SW480 (cell line): Measurements from ENCODE around the gene WASF3.
"Not testable (repeated sequence)": the region's sequence is repeated elsewhere in the genome, so short reads cannot be mapped to it uniquely, and the experiment has no call there.

Experiments
- DNase-seq: peaks from one replicate; pipeline ENCODE4 v3.0.0-alpha.2; 2016; ENCODE audit warnings: low spot score

Gene WASF3

DNA sequence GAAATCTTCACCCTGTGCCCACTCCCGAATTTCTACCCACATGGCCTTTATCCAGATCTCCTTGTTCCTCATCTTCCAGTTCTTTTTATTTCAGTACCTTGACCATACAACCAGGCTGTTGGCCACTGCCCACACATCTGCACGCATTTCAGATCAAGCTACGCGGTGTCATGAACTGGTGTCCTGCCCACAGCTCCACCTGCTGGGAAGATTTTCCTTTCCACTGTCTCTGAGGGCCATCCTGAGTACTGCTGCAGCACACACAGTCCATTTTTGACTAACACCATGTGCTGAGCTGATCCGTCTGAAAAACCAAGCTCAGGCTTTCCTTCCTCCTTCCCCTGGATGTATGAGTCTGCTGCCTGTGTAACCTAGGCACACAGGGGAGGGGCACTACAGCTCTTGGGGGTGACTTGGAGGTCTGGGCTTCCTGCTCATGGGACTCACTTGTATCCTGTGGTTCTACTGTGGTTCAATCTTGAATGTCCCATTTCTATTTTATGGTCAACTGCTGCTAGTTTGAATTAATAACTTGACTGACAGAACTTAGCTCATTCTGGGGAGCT, 71.9 kb downstream of the WASF3 start:
- no peak for DNase-seq

DNA sequence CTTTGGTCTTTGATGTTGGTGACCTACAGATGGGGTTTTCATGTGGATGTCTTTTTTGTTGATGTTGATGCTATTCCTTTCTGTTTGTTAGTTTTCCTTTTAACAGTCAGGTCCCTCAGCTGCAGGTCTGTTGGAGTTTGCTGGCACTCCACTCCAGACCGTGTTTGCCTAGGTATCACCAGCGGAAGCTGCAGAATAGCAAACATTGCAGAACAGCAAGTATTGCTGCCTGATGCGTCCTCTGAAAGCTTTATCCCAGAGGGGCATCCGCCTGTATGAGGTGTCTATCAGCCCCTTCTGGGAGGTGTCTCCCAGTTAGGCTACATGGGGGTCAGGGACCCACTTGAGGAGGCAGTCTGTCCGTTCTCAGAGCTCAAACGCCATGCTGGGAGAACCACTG, 78.2 kb downstream of the WASF3 start:
- not testable (repeated sequence) for DNase-seq

DNA sequence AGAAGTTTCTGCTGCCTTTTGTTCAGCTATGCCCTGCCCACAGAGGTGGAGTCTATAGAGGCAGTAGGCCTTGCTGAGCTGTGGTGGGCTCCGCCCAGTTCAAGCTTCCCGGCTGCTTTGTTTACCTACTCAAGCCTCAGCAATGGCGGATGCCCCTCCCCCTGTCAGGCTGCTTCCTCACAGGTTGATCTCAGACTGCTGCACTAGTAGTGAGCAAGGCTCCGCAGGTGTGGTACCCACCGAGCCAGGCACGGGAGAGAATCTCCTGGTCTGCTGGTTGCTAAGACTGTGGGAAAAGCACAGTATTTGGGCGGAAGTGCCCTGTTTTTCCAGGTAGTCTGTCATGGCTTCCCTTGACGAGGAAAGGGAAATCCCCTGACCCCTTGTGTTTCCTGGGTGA, 78.6 kb downstream of the WASF3 start:
- not testable (repeated sequence) for DNase-seq

DNA sequence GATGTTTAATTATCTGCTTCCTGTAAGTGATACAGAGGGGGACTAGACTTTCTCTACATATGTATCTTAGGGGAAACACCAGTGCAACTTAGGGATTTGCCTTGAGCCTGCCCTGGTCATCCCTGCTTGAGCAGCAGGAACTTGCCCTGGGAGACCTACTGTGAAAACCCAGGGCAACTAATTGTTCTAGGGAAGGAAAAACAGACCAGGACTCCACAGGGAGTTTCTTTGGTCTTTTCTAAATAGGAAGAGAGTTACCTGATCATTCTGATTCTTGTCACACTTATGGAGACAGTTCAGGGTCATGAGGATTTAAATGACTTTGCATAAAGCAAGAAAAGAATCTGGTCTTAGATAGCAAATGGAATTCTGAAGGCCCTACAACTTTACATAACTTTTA, 89.1 kb downstream of the WASF3 start:
- no peak for DNase-seq

GRCh38 chr13:26651234-26651633, 93.8 kb downstream of the WASF3 start:
- no peak for DNase-seq

GRCh38 chr13:26653310-26653709, 95.8 kb downstream of the WASF3 start:
- DNase-seq, result no peak

- DNase-seq, result no peak
These were observed 96.4 kb downstream of the WASF3 start for GRCh38 chr13:26653842-26654241.

DNA sequence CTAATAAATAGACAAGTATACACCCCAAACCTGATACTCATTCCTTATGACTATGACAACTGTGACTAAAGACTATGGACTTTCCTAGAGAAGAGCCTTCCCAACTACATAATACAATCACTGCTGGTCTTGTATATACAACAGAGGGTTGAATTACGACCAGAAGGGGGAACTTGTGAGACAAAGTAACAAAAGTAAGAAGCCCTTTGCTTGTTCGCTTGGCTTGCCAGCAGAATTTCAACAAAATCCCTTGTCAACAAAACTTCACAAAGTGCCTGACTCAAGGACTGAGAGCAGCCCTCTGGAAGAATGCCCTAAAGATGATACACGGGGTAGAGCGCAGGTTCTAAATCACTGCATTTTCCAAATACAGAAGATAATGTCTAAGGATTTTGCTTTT, 99.4 kb downstream of the WASF3 start:
- DNase-seq, result peak; percentile 13

GRCh38 chr13:26658448-26659385, 101.2 kb downstream of the WASF3 start:
- DNase-seq, result no peak

DNA sequence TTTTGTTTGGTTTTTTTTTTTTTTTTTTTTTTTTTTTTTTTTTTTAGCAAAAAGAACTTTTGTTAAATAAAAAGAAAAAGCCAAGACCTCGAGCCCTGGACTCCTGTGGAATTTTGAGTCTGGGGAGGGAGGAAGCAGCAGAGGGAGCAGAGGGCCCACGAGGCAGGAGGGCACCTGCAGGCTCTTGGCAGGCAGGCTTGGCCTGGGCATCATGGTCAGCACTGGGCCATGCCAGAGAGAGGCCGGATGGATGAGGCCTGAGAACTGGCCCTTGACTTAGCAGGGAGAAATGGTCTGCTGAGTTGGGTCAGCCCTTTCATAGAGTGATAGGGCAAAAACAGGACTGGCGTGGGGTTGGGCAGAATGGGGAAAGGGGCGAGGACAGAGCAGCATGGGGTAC, 102.7 kb downstream of the WASF3 start:
- no peak for DNase-seq

DNA sequence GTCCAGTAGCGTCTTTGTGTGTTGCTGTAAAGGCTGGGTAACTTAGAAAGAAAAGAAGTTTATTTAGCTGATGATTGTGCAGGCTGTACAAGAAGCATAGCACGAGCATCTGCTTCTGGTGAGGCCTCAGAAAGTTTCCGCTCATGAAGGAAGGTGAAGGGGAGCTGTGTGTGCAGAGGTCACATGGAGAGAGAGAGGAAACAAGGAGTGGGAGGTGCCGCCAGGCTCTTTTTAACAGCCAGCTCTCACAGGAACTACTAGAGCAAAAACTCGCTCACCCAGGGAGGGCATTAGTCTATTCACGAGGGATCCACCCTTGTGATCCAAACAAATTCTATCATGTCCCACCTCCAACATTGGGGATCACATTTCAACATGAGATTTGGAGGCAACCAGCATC, 103.3 kb downstream of the WASF3 start:
- DNase-seq, result no peak

DNA sequence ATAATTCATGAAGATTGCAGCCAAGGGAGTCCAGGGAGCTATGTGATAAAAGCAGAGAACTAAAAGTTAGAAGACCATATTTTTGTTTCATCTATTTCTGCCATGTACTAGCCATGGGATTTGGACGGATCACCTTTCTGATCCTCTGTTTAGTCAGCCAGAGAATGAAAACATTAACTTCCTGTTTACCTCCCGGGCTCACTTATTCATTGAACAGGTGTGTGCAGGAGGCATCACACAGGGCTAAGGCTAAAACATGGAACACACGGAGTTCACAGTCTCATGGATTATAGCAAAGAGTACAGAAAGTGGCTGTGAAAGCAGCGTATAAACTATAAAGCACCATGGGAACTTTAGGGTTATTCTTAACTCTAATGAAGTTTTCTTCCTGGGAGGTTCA, 106.3 kb downstream of the WASF3 start:
- peak; percentile 33 for DNase-seq

- DNase-seq, result no peak
These were observed 106.8 kb downstream of the WASF3 start for GRCh38 chr13:26664286-26664685.

GRCh38 chr13:26664876-26665275, 107.4 kb downstream of the WASF3 start:
- DNase-seq, result no peak

DNA sequence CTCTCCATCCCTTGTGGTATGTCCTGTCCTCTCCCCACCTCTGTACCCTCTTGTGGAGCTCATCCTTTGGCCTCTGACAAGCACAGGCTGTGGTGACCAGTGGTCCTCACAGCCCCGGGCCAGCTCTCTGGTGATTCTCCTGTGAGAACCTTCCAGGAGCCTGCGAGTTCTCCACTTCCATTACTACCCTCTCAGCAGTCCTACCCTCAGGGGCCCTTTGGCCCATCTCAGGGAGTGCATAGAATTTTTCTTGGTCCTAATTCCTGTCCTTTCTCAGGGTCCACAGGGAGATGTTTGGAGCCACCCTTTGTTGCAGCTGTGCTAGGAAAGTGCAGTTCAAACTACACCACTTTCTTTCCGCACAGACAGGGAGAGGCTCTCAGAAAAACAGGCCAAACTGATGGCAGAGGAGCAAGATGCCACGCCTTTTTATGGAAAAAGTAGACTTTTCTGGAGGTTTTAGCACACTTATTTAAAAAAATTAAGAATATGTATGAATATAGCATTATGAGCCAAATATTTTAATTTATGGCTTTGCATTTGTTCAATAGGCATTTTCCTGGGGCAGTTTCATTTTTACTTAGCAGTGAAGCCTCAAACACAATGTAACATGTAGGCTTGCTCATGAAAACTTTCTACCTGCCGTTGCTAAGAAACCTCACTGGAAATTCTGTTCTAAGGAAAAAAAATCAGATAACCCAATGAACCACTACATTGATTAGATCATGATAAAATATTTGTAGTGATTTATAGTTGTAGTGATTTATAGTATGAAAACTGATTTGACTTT, 111.1 kb downstream of the WASF3 start:
- DNase-seq, result no peak

DNA sequence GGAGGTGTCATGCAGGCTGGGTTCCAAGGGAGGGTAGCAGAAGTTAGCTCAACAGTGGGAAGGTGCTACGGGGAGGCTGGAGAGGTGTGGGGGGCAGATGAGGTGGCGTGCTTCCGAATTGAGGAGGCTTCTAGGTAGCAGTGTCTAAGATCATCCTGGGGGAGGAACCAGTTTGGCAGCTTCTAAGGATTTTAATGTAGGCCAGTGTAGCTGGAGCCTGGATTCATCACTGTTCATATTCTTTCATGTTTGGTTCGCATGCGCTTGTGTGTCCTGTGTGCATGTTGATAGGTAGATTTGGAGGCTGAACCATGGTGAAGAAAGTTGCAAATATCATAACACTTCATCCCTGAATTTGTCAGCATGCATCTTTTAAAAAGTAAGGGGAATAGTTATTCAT, 116.4 kb downstream of the WASF3 start:
- DNase-seq, result no peak

GRCh38 chr13:26677156-26677555, 119.7 kb downstream of the WASF3 start:
- DNase-seq, result no peak

GRCh38 chr13:26678330-26678729, 120.8 kb downstream of the WASF3 start:
- DNase-seq, result no peak

DNA sequence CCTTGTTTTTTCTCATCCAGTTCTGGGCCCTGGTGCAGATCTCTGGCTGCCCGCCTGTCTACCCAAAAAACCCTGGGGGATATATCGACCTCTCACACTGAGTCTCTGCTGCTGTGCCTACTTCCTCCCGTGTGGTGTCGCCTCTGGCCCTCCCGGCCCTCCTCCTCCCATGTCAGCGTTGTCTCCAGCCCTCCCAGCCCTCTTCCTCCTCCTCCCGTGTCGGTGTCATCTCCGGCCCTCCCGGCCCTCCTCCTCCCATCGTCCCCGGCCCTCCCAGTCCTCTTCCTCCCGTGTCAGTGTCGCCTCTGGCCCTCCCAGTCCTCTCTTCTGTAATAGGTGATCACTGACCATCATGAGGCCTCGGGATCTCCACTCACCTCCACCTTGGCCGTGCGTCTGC, 121.3 kb downstream of the WASF3 start:
- DNase-seq, result no peak

DNA sequence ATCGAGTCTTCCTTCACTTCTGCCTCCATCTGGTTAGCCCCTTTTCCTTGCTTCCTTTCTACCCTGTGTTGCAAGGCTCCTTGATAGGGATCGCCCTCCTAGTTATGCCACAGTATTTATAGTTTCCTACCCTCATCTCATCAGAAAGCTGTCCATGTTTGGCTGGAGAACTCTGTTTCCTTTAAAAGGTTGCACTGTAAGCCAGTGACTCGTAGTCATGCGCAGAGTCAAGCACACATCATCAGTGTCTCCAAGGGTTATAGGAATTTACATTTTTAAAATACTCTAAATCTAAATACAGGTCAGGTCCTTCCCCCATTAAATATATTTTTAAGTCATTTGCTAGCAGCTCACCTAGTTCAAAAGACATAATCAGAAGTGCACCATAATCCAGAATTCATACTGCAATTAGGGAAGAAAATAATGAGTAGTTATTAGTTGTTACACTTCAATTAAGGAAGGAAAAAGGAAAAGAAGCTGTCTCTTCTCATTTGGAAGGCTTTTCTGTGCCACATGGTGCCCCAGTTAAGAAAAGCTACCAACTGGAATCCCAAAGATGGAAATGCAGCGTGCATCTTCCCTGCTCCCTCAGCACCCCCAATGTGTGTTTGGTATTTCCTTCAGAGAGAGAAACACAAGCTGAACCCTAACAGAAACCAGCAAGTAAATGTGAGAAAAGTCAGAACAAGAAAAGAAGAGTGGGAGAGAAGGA, 122.1 kb downstream of the WASF3 start:
- DNase-seq, result no peak

DNA sequence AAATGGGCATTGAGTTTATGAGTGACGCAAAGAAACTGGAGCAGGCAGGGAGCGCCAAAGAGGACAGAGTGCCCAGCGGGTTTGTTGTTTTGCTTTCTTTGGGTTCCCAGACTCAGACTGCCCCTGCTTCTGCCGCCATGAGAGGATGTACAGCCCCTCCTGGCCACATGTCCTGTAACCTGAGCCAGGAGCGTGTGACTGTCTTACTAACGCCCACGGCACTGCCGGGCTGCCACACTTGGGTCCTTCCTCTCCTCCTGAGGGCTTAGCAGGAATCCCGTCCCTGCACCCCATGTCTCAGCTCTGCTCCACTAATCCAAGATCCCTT, 122.6 kb downstream of the WASF3 start:
- DNase-seq, result no peak

- DNase-seq, result no peak
These were observed 123.1 kb downstream of the WASF3 start for GRCh38 chr13:26680572-26680971.
